Activated naive CD4-positive, alpha-beta T cell treated with anti-CD3 and anti-CD28 coated beads, Interleukin-2, amount 10 ng/mL, durations not matched to agents 7 days and 5 days (primary cell): ENCODE measurements around the gene DPEP1.
A peak's percentile ranks its signal among the peaks of the same experiment; 100 is the strongest.
"Not testable (repeated sequence)": the region's sequence is repeated elsewhere in the genome, so short reads cannot be mapped to it uniquely, and the experiment has no call there.

Source experiments
- CTCF ChIA-PET: fragments of 350-600 bp; sonication (Branson Sonifier 250); formaldehyde crosslinking; loops from one replicate; lab custom pipeline; 2021; ENCODE audit warnings: antibody characterized with exemption; lab: Charles Lee
- DNase-seq: peaks from one replicate; pipeline ENCODE4 v3.0.0-alpha.2; 2020
- H3K27ac Mint-ChIP-seq: one replicate; pipeline ENCODE4 v1.8.0; 2021; ENCODE audit warnings: mild to moderate bottlenecking, moderate library complexity, mixed read lengths
- H3K27me3 Mint-ChIP-seq: one replicate; pipeline ENCODE4 v1.8.0; 2021; ENCODE audit warnings: mild to moderate bottlenecking, mixed read lengths
- H3K36me3 Mint-ChIP-seq: one replicate; pipeline ENCODE4 v1.8.0; 2021; ENCODE audit warnings: mixed read lengths
- H3K4me1 Mint-ChIP-seq: one replicate; pipeline ENCODE4 v1.8.0; 2021; ENCODE audit warnings: mixed read lengths
- H3K4me3 Mint-ChIP-seq: one replicate; pipeline ENCODE4 v1.8.0; 2021; ENCODE audit warnings: mild to moderate bottlenecking, moderate library complexity, mixed read lengths
- H3K9me3 Mint-ChIP-seq: one replicate; pipeline ENCODE4 v1.8.0; 2021; ENCODE audit warnings: mixed read lengths

DPEP1 gene

DNA sequence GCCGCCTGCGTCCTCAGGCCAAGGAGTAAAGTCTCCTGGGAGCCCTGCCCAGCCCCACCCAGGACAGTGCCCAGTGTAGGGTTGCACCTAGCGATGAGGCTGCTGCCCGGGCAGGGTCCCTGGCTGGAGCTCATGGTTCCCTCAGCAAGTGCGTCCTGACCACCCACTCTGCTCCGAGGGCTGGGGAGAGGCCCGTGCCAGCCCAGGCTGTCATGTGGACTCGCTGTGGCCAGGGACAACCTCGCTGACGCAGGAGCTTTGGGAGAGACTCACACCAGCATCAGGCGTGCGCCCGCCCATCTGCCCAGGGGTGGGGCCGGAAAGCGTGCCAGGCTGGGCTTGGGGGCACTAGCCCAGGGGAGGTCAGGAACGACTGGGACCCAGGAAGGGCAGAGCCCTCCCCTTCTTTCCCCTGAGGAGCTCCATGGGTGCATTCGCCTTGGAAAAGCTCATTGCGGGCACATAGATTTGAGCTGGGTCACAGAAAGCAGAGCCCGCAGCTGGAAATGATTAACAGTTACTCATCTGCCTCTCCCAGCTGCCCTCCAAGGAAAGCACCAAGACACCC is 19.7 kb downstream of the DPEP1 start:
- Mint-ChIP-seq H3K9me3 (no peaks in the 10 kb centered on the region), H3K27ac (no peak overlapping the region), H3K4me3 (no peak overlapping the region), H3K27me3 (peaks cover 29% of the 10 kb centered on the region), H3K4me1 (no peaks in the 10 kb centered on the region), H3K36me3 (no peaks in the 10 kb centered on the region)
- CTCF ChIA-PET, result no interaction called here
- no peak for DNase-seq

DNA sequence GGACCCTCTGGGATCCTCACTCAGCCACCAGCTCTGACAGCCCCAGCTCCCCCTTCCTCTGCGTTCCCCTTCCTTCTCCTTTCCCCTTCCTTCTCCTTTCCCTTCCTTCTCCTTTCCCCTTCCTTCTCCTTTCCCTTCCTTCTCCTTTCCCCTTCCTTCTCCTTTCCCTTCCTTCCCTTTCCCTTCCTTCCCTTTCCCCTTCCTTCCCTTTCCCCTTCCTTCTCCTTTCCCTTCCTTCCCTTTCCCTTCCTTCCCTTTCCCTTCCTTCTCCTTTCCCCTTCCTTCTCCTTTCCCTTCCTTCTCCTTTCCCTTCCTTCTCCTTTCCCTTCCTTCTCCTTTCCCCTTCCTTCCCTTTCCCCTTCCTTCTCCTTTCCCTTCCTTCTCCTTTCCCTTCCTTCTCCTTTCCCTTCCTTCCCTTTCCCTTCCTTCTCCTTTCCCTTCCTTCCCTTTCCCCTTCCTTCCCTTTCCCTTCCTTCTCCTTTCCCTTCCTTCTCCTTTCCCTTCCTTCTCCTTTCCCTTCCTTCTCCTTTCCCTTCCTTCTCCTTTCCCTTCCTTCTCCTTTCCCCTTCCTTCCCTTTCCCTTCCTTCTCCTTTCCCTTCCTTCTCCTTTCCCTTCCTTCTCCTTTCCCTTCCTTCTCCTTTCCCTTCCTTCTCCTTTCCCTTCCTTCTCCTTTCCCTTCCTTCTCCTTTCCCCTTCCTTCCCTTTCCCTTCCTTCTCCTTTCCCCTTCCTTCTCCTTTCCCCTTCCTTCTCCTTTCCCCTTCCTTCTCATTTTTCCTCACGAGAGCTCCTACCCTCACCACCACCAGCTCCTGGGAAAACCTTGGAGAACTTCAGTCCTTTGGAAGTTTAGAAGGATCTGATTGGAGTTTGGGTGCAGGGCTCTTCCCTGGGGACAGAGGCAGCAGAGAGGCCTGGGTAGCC is 21.3 kb downstream of the DPEP1 start:
- H3K27me3 Mint-ChIP-seq, result peaks cover 29% of the 10 kb centered on the region
- DNase-seq, H3K4me1 Mint-ChIP-seq, H3K4me3 Mint-ChIP-seq, H3K9me3 Mint-ChIP-seq, CTCF ChIA-PET, H3K36me3 Mint-ChIP-seq: not testable (repeated sequence)
- H3K27ac Mint-ChIP-seq, result peak overlapping the region; percentile 14

- CTCF ChIA-PET, result interaction anchor here (0.6 to 0.8 kb wide), 2 partner anchors 36 to 45 kb away, joined by 3 read pairs; no protein-coding TSS in a partner anchor
- Mint-ChIP-seq H3K27ac (no peak overlapping the region), H3K9me3 (no peaks in the 10 kb centered on the region)
These were observed 23.2 kb downstream of the DPEP1 start for GRCh38 chr16:89636663-89637062.

DNA sequence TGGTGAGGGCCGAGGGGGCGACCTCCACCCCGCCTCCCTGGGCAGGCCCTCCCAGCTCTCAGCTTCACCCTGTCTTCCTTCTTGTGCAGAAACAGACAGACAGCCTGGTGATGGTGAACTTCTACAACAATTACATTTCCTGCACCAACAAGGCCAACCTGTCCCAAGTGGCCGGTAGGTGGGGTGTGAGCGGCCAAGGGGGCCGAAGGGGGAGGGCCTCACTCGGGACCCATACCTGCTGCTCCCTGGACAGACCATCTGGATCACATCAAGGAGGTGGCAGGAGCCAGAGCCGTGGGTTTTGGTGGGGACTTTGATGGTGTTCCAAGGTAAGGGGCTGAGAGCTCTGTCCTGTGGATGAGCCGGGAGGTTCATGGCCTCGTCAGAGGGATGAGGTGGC is 23.9 kb downstream of the DPEP1 start:
- H3K36me3 Mint-ChIP-seq, result no peaks in the 10 kb centered on the region
- H3K4me1 Mint-ChIP-seq, result peaks cover 6% of the 10 kb centered on the region
- no peaks in the 10 kb centered on the region for H3K9me3 Mint-ChIP-seq
- CTCF ChIA-PET, result interaction anchor here (0.6 kb wide), 1 partner anchor 45 kb away, joined by 3 read pairs; no protein-coding TSS in a partner anchor
- H3K27me3 Mint-ChIP-seq, result peaks cover 22% of the 10 kb centered on the region
- no peak overlapping the region for H3K27ac Mint-ChIP-seq
- H3K4me3 Mint-ChIP-seq, result no peak overlapping the region
- DNase-seq, result no peak

More at GRCh38 chr16:89636663-89637062, 23.2 kb downstream of the DPEP1 start:
- Mint-ChIP-seq H3K4me1 (peaks cover 6% of the 10 kb centered on the region), H3K36me3 (no peaks in the 10 kb centered on the region), H3K4me3 (no peak overlapping the region), H3K27me3 (peaks cover 26% of the 10 kb centered on the region)
- DNase-seq, result no peak

- H3K27ac Mint-ChIP-seq, result no peak overlapping the region
- CTCF ChIA-PET, result no interaction called here
- H3K36me3 Mint-ChIP-seq, result no peaks in the 10 kb centered on the region
- peaks cover 6% of the 10 kb centered on the region for H3K4me1 Mint-ChIP-seq
- no peaks in the 10 kb centered on the region for H3K9me3 Mint-ChIP-seq
- no peak for DNase-seq
- peaks cover 15% of the 10 kb centered on the region for H3K27me3 Mint-ChIP-seq
- H3K4me3 Mint-ChIP-seq, result no peak overlapping the region
These were observed 25.0 kb downstream of the DPEP1 start for GRCh38 chr16:89638455-89638854.

- no peak overlapping the region for H3K27ac Mint-ChIP-seq
- no peaks in the 10 kb centered on the region for H3K9me3 Mint-ChIP-seq
- no peaks in the 10 kb centered on the region for H3K36me3 Mint-ChIP-seq
- peaks cover 6% of the 10 kb centered on the region for H3K27me3 Mint-ChIP-seq
- H3K4me1 Mint-ChIP-seq, result peaks cover 6% of the 10 kb centered on the region
- CTCF ChIA-PET, result no interaction called here
- no peak overlapping the region for H3K4me3 Mint-ChIP-seq
- no peak for DNase-seq
These were observed 25.9 kb downstream of the DPEP1 start for GRCh38 chr16:89639385-89639784.

DNA sequence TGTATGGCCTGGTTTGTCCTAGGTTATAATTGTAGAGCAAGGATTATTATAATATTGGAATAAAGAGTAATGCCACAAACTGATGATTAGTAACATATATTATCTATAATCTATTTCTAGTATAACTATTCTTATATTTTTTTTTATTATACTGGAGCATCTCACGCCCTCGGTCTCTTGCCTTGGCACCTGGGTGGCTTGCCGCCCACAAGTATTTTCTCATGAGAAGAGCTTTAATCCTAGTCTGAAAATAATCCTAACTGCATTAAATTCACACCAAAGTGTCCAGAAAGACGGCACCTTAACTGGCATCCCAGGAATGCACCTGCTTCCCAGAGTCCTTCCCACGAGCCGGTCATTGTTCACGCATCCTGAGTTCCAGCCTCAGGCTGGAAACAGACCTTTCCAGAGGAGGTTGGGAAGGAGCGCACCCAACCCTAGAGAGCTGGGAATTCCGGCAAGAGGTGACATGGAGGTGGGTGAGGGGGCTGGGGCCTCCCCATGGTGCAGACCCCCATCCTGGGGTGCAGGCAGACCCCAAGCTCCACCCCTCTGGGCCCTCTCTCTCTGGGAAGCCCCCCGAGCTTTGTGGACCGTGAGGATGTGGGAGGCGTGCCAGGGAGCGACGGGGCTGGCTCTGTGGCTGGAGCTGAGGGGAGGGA is 28.1 kb downstream of the DPEP1 start:
- H3K27me3 Mint-ChIP-seq, result no peaks in the 10 kb centered on the region
- no peak overlapping the region for H3K27ac Mint-ChIP-seq
- H3K9me3 Mint-ChIP-seq, result no peaks in the 10 kb centered on the region
- H3K4me1 Mint-ChIP-seq, result peaks cover 6% of the 10 kb centered on the region
- no peak for DNase-seq
- peaks cover 11% of the 10 kb centered on the region for H3K36me3 Mint-ChIP-seq
- CTCF ChIA-PET, result interaction anchor here (0.6 to 1.5 kb wide), 7 partner anchors 8 to 165 kb away, joined by 3 to 6 read pairs (median 4); no protein-coding TSS in a partner anchor
- no peak overlapping the region for H3K4me3 Mint-ChIP-seq

DNA sequence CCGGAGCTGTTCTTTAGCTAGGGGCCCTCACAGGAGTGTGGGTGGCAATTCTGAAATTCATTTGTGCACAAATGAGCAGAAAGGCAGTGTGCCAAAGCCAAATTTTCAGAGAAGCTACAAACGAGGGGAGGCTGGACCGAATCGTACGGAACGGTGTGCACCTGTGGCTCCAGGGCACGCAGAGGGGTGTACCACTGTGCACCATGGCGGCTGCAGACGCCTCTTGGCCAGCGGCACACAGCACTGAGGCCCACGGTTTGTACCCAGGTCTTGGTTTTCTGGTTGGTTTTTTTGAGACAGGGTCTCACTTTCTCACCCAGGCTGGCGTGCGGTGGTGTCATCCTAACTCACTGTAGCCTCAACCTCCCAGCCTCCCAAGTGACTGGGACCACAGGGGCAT is 29.1 kb downstream of the DPEP1 start:
- Mint-ChIP-seq H3K4me3 (no peak overlapping the region), H3K27me3 (no peaks in the 10 kb centered on the region), H3K9me3 (no peaks in the 10 kb centered on the region), H3K36me3 (peaks cover 11% of the 10 kb centered on the region), H3K4me1 (peaks cover 6% of the 10 kb centered on the region), H3K27ac (no peak overlapping the region)
- DNase-seq, result no peak
- CTCF ChIA-PET, result interaction anchor here (1.0 to 1.5 kb wide), 3 partner anchors 40 to 58 kb away, joined by 3 read pairs; no protein-coding TSS in a partner anchor

DNA sequence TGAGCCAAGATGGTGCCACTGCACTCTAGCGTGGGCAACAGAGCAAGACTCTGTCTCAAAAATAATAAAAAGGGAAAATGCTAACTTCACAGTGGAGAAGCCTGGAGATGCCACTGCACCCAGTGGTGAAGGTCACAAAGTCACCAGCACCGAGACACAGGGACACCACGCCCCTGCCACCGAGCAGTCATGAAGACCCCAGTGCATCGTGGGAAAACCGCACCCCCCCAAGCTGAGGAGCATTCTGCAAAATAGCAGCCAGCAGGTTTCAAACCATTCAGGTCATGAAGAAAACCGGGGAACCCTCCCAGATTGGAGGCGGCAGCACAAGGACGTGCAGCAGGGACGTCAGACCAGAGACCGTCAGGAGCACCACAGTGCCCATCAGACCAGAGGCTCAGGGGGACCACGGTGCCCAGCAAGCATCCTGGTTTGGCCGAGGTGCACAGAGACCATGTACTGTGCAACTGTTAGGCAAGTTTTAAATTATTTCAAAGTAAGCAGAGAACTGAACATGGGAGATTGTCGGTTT is 30.4 kb downstream of the DPEP1 start:
- Mint-ChIP-seq H3K36me3 (peaks cover 13% of the 10 kb centered on the region), H3K4me1 (peaks cover 6% of the 10 kb centered on the region), H3K9me3 (no peaks in the 10 kb centered on the region), H3K27me3 (no peaks in the 10 kb centered on the region), H3K4me3 (no peak overlapping the region), H3K27ac (no peak overlapping the region)
- no peak for DNase-seq
- CTCF ChIA-PET, result no interaction called here

DNA sequence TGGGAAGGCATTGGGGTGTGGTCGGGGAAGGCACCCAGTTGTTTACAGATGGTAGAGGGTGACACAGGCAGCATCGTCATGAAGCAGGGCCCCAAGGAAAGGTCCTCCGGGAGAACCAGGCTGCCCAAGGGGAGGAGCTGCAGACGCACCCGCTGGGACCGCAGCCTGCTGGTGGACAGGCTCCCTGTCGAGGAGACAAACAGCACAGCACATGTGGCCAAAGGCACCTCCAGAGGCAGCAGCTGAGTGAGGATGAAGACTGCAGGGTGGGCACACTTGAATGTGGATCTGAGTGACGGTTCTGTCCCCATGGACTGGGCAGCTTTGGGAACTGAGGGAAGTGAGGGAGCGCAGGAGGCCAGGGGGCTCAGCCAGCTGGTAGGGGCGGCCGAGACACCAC is 31.7 kb downstream of the DPEP1 start:
- peaks cover 6% of the 10 kb centered on the region for H3K4me1 Mint-ChIP-seq
- H3K9me3 Mint-ChIP-seq, result no peaks in the 10 kb centered on the region
- H3K36me3 Mint-ChIP-seq, result peaks cover 19% of the 10 kb centered on the region
- no peaks in the 10 kb centered on the region for H3K27me3 Mint-ChIP-seq
- H3K4me3 Mint-ChIP-seq, result no peak overlapping the region
- CTCF ChIA-PET, result no interaction called here
- DNase-seq, result no peak
- H3K27ac Mint-ChIP-seq, result no peak overlapping the region

DNA sequence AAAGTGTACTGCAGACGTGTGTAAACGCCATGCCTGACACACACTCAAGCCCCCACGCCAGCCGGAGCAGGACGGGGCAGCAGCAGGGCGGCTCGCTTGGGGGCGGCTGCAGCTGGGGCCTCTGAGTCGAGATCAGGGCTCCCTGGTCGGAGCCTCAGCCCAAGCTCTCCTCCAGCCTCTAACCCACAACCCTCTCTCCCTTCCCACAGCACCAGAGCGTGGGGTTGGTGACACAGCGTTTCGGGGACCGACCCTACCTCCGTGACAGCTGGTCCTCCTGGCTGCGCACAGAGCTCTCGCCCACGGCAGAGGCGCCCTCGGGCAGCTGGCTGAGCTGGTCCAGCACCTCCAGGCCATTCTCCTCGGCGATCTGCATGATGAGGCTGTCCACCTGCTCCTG is 32.8 kb downstream of the DPEP1 start:
- H3K36me3 Mint-ChIP-seq, result peaks cover 21% of the 10 kb centered on the region
- CTCF ChIA-PET, result no interaction called here

DNA sequence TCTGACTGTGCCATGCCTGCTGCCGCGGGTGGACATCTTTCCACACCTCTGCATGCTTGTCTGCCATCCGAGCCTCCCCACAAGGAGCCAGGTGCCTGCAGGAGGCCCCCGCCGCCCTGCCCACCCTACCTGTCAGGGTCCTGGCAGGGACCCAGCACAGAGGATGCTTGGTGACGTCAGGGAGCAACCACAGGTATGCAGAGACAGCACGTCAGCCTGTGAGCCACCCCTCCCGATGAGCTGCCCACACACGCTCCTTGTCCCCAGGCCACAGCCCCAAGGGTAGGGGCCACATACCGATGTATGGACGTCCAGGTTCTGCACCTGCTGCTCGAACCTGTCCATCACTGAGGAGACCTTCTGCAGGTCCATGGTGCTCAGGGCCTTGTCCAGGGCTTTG is 33.5 kb downstream of the DPEP1 start:
- peaks cover 21% of the 10 kb centered on the region for H3K36me3 Mint-ChIP-seq

More for the DNA sequence above, 32.8 kb downstream of the DPEP1 start:
- no peak overlapping the region for H3K27ac Mint-ChIP-seq
- H3K4me1 Mint-ChIP-seq, result no peaks in the 10 kb centered on the region
- no peaks in the 10 kb centered on the region for H3K27me3 Mint-ChIP-seq
- DNase-seq, result no peak
- no peak overlapping the region for H3K4me3 Mint-ChIP-seq
- H3K9me3 Mint-ChIP-seq, result no peaks in the 10 kb centered on the region

GRCh38 chr16:89651584-89651983 is 38.1 kb downstream of the DPEP1 start:
- Mint-ChIP-seq H3K27ac (no peak overlapping the region), H3K27me3 (no peaks in the 10 kb centered on the region), H3K36me3 (peaks cover 18% of the 10 kb centered on the region), H3K4me3 (no peak overlapping the region), H3K9me3 (no peaks in the 10 kb centered on the region), H3K4me1 (peaks cover 26% of the 10 kb centered on the region)
- CTCF ChIA-PET, result no interaction called here
- DNase-seq, result no peak

More for the DNA sequence above, 33.5 kb downstream of the DPEP1 start:
- Mint-ChIP-seq H3K4me3 (no peak overlapping the region), H3K27ac (no peak overlapping the region), H3K9me3 (no peaks in the 10 kb centered on the region), H3K4me1 (no peaks in the 10 kb centered on the region), H3K27me3 (no peaks in the 10 kb centered on the region)
- CTCF ChIA-PET, result no interaction called here
- DNase-seq, result no peak
